ENCODE data around the gene RPGRIP1L. TPM values are rescaled to one million over a fixed set of nuclear protein-coding genes. Genes with fewer than 3 reads are reported as not detected.

Gene RPGRIP1L
- total and polyA plus RNA-seq, 3 donors from 2014 or later = 22.0 to 37.4 (median 23.0) TPM

DNA sequence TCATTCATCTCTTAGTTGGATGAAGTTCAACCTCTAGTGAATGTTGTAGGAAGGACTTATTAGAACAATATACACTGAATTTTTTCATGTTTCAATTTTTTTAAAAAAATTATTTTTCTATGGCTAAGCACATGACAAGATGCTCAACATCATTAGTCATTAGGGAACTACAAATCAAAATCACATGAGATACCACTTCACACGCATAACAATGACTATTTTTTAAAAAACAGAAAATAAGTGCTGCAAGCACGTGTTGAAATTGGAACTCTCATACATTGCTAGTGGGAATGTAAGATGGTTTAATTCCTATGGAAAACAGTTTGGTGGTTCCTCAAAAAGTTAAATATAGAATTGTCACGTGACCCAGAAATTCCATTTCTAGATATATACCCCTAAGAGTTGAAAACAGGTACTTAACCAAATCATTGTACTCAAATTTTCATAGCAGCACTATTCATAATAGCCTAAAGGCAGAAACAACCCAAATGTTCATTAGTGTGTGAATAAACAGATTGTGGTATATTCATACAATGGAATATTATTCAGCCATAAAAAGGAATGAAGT is 115.5 kb downstream of the RPGRIP1L start:
- no peaks in the 10 kb centered on the region for H3K4me1 ChIP-seq
- no peaks in the 10 kb centered on the region for H3K27me3 ChIP-seq
- no peaks in the 10 kb centered on the region for H3K9me3 ChIP-seq
- H3K36me3 ChIP-seq (ENCODE audit: low read depth, missing control alignments) = no peaks in the 10 kb centered on the region
- TF ChIP-seq POLR2A (IDR thresholded peaks at IDR 0.05) = no peak
- TF ChIP-seq, protein P1, sequence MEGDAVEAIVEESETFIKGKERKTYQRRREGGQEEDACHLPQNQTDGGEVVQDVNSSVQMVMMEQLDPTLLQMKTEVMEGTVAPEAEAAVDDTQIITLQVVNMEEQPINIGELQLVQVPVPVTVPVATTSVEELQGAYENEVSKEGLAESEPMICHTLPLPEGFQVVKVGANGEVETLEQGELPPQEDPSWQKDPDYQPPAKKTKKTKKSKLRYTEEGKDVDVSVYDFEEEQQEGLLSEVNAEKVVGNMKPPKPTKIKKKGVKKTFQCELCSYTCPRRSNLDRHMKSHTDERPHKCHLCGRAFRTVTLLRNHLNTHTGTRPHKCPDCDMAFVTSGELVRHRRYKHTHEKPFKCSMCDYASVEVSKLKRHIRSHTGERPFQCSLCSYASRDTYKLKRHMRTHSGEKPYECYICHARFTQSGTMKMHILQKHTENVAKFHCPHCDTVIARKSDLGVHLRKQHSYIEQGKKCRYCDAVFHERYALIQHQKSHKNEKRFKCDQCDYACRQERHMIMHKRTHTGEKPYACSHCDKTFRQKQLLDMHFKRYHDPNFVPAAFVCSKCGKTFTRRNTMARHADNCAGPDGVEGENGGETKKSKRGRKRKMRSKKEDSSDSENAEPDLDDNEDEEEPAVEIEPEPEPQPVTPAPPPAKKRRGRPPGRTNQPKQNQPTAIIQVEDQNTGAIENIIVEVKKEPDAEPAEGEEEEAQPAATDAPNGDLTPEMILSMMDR (IDR thresholded peaks at IDR 0.05) = no peak
- intact Hi-C loops (cut with DNase I; ENCODE audit: low total_unique reads) = no loop called here
- no peak for DNase-seq
- H3K4me3 ChIP-seq = no peak overlapping the region
- H3K27ac ChIP-seq = no peak overlapping the region
- 88 to 95% methylated on average over 3 of the region's 3 CpGs for WGBS, 2 donors

DNA sequence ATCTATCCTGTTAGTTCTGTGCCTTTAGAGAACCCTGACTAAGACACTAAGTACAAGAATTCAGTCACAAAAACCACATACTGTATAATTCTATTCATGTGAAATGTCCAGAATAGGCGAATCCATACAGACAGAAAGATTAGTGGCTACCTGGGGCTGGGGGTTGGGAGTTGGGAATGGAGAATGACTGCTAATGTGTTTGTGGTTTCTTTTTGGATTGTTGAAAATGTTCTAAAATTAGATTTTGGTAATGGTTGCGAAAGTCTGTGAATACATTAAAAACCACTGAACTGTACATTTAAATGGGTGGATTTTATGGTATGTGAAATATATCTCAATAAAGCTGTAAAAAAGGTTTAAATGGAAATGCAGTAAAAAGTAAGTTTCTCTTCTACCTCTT is 120.3 kb downstream of the RPGRIP1L start:
- Histone ChIP-seq H3K27me3 (no peaks in the 10 kb centered on the region), H3K9me3 (no peaks in the 10 kb centered on the region), H3K4me3 (no peak overlapping the region), H3K4me1 (no peaks in the 10 kb centered on the region), H3K36me3 (ENCODE audit: low read depth, missing control alignments) (no peaks in the 10 kb centered on the region), H3K27ac (no peak overlapping the region)
- intact Hi-C loops (cut with DNase I; ENCODE audit: low total_unique reads) = no loop called here
- 80 to 93% methylated on average over 2 of the region's 2 CpGs for WGBS, 2 donors
- TF ChIP-seq, protein P1 (IDR thresholded peaks at IDR 0.05) = no peak
- TF ChIP-seq POLR2A (IDR thresholded peaks at IDR 0.05) = no peak
- DNase-seq = no peak

DNA sequence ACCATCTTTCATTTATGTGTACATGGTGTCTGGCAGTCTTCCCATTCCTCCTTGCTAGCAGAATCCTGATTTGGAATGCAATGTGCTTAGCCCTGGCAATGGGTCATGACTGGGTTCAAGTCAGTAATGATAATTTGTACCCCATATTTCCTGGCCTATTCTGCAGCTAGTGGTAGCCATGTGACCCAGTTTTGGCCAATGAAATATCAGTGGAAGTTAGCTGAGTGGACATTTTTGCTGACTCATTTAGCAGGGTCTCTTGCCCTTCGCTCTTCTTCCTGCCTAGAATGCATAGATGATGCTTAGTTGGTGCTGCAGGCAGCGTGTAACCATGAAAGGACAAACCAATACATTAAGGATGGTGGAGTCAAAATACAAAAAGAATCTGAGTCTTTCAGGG is 121.9 kb downstream of the RPGRIP1L start:
- Histone ChIP-seq H3K27ac (no peak overlapping the region), H3K36me3 (ENCODE audit: low read depth, missing control alignments) (no peaks in the 10 kb centered on the region), H3K4me1 (no peaks in the 10 kb centered on the region), H3K9me3 (no peaks in the 10 kb centered on the region), H3K4me3 (no peak overlapping the region), H3K27me3 (no peaks in the 10 kb centered on the region)
- TF ChIP-seq, protein P1 (IDR thresholded peaks at IDR 0.05) = no peak
- no peak for TF ChIP-seq POLR2A (IDR thresholded peaks at IDR 0.05)
- intact Hi-C loops (cut with DNase I; ENCODE audit: low total_unique reads) = no loop called here
- no peak for DNase-seq
- 91 to 93% methylated on average over 2 of the region's 2 CpGs for WGBS, 2 donors

DNA sequence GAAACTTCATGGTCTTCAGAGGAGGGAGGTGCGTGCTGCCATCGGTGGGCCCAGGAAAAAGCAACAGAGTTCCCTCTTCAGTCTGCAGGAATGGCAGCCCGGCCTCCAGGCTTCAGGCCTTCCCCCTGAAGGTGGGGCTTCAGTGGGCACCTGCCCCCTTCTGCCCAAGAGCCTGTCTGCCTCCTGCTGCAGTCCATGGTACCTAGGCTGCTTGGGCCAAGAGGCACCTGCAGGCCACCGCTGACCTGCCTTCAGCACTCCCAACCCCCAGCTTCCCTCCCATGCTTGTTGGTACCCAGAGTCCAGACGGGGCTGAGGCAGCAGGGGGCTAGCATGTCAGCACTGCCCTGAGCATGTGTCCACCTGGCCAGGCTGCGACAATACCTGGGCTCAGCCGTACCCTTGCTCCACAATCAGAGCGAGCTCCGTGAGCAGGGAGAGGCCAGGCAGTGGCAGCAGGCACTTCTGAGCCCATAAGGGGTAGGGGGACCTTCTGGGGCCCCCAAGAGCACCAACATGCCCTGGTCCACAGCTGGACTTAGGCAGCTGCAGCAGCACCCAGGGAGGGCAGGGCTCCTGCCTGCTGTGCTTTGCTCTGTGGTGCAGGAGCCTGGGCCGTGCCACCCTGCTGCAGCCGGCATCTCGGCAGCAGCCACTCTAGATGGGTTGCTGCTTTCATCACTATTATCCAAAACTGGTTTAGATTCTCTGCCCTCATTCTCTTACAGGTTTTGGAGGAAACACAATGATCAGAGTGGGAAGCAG is 123.4 kb downstream of the RPGRIP1L start:
- intact Hi-C loops (cut with DNase I; ENCODE audit: low total_unique reads) = no loop called here
- no peak overlapping the region for H3K4me3 ChIP-seq
- DNase-seq = no peak
- H3K4me1 ChIP-seq = no peaks in the 10 kb centered on the region
- WGBS, 2 donors = 87 to 92% methylated on average over 3 to 12 of the region's 12 CpGs
- no peaks in the 10 kb centered on the region for H3K27me3 ChIP-seq
- H3K36me3 ChIP-seq (ENCODE audit: low read depth, missing control alignments) = no peaks in the 10 kb centered on the region
- no peak overlapping the region for H3K27ac ChIP-seq
- H3K9me3 ChIP-seq = no peaks in the 10 kb centered on the region
- TF ChIP-seq, protein P1 (IDR thresholded peaks at IDR 0.05) = no peak
- no peak for TF ChIP-seq POLR2A (IDR thresholded peaks at IDR 0.05)
